ENCODE results near the gene OPN1SW. TPM values are rescaled to one million over a fixed set of nuclear protein-coding genes. Genes with fewer than 3 reads are reported as not detected.

Gene OPN1SW
- total RNA-seq, 1 donor from 2014 or later, result not detected

DNA sequence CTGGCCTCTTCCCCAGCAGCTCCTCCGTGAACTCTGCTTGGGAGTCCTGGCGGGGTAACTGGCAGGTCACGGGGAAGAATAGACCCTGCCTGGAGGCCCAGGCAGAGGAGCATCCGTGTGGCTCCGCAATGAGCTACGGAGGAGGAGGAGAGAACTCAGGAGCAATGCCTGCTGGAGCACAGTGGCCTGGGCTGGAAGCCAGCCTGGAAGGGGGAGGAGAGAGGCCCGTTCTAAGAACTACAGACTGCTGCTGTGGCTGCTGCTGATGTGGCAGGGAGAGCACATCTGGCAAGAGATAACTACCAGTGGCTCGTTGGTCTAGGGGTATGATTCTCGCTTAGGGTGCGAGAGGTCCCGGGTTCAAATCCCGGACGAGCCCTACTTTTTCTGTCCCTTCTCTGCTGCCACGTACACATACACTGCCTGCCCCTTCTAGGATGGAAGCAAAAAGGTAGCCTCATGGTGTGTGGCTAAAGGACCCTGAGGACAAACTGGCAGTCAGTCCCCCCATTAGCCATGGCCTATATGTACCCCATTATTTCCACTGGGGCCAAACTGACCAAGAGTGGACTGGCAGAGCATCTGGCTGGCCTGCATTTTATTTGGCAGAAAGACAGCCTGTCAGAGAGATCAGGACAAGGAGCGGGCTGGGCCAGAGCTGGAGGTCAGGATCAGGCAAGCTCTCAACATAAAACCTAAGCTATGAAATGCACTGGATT lies 7.7 kb upstream of the OPN1SW start:
- peak overlapping the region; percentile 63 for H3K4me3 Mint-ChIP-seq (ENCODE audit: unreplicated experiment)
- H3K9me3 Mint-ChIP-seq (ENCODE audit: unreplicated experiment), result no peaks in the 10 kb centered on the region
- H3K36me3 Mint-ChIP-seq (ENCODE audit: low read depth, unreplicated experiment), result peaks cover 4% of the 10 kb centered on the region
- H3K27ac Mint-ChIP-seq (ENCODE audit: unreplicated experiment), result peak overlapping the region; percentile 61
- TF ChIP-seq, protein P1, sequence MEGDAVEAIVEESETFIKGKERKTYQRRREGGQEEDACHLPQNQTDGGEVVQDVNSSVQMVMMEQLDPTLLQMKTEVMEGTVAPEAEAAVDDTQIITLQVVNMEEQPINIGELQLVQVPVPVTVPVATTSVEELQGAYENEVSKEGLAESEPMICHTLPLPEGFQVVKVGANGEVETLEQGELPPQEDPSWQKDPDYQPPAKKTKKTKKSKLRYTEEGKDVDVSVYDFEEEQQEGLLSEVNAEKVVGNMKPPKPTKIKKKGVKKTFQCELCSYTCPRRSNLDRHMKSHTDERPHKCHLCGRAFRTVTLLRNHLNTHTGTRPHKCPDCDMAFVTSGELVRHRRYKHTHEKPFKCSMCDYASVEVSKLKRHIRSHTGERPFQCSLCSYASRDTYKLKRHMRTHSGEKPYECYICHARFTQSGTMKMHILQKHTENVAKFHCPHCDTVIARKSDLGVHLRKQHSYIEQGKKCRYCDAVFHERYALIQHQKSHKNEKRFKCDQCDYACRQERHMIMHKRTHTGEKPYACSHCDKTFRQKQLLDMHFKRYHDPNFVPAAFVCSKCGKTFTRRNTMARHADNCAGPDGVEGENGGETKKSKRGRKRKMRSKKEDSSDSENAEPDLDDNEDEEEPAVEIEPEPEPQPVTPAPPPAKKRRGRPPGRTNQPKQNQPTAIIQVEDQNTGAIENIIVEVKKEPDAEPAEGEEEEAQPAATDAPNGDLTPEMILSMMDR (IDR thresholded peaks at IDR 0.05; ENCODE audit: unreplicated experiment), result no peak
- H3K27me3 Mint-ChIP-seq (ENCODE audit: unreplicated experiment), result peaks cover 7% of the 10 kb centered on the region
- peak; percentile 74 for DNase-seq (ENCODE audit: low spot score)
- peaks cover 11% of the 10 kb centered on the region for H3K4me1 Mint-ChIP-seq (ENCODE audit: unreplicated experiment)

DNA sequence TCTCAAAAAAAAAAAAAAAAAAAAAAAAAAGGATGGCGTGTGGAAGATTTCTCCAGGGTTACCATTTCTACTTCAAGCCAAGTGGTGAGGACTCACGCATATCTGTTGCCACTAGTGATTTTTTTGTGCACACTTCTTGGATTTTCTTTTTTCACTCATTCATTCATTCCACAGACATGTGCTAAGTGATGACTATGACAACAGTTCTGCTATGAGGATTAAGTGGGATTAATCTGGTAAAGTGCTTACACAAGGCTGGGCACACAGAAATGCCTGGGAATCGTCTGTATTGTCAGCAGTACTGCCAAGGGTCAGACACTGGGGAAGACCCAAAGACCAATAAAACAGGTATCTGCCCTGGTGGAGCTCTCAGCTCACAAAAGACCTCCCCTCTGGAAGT lies 6.3 kb upstream of the OPN1SW start:
- H3K27me3 Mint-ChIP-seq (ENCODE audit: unreplicated experiment), result peaks cover 12% of the 10 kb centered on the region
- no peak overlapping the region for H3K4me3 Mint-ChIP-seq (ENCODE audit: unreplicated experiment)
- no peak for DNase-seq (ENCODE audit: low spot score)
- peaks cover 11% of the 10 kb centered on the region for H3K4me1 Mint-ChIP-seq (ENCODE audit: unreplicated experiment)
- peaks cover 11% of the 10 kb centered on the region for H3K36me3 Mint-ChIP-seq (ENCODE audit: low read depth, unreplicated experiment)
- no peak overlapping the region for H3K27ac Mint-ChIP-seq (ENCODE audit: unreplicated experiment)
- TF ChIP-seq, protein P1 (IDR thresholded peaks at IDR 0.05; ENCODE audit: unreplicated experiment), result no peak
- H3K9me3 Mint-ChIP-seq (ENCODE audit: unreplicated experiment), result peaks cover 5% of the 10 kb centered on the region

DNA sequence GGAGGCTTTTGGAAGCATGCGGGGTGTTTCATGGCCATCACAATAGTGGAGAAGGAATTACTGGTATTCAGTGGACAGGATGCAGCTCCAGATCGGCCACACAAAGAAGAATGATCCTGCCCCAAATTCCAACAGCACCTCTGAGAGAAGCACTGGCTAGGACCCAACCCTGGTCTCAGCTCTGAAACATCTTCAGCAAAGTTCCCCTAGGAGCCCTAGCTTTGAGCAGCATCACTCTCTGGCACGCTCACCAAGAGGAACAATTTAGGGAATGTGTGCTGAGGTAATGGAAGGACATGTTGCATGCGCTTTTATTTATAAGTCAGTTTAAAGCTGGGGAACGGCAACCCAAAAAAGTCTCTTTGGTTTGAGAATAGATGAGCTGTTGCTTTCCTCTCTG lies 5.5 kb upstream of the OPN1SW start:
- H3K4me3 Mint-ChIP-seq (ENCODE audit: unreplicated experiment), result no peak overlapping the region
- peaks cover 14% of the 10 kb centered on the region for H3K36me3 Mint-ChIP-seq (ENCODE audit: low read depth, unreplicated experiment)
- H3K4me1 Mint-ChIP-seq (ENCODE audit: unreplicated experiment), result peaks cover 11% of the 10 kb centered on the region
- no peak overlapping the region for H3K27ac Mint-ChIP-seq (ENCODE audit: unreplicated experiment)
- DNase-seq (ENCODE audit: low spot score), result no peak
- peaks cover 14% of the 10 kb centered on the region for H3K27me3 Mint-ChIP-seq (ENCODE audit: unreplicated experiment)
- TF ChIP-seq, protein P1 (IDR thresholded peaks at IDR 0.05; ENCODE audit: unreplicated experiment), result no peak
- H3K9me3 Mint-ChIP-seq (ENCODE audit: unreplicated experiment), result peaks cover 5% of the 10 kb centered on the region

DNA sequence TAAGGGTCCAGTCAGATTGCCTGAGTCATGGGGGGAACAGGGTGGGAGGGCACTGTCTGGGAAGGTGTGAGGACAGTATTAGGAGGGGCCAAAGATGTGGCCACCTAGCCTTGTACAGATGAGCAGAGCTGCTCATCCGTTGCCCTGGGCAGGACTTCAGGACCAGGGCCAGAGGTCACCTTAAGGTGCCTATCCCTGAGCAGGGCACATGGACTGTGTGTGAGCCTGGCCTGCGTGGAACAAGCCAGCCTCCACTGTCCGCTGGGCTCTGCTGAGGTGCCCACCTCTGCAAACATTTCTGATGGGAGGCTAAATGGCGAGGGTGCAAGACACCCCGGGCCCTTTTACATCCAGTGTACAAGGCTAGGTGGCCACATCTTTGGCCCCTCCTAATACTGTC lies 3.4 kb upstream of the OPN1SW start:
- H3K4me3 Mint-ChIP-seq (ENCODE audit: unreplicated experiment), result no peak overlapping the region

More for the DNA sequence above, 3.4 kb upstream of the OPN1SW start:
- H3K9me3 Mint-ChIP-seq (ENCODE audit: unreplicated experiment), result peaks cover 5% of the 10 kb centered on the region
- peaks cover 19% of the 10 kb centered on the region for H3K27me3 Mint-ChIP-seq (ENCODE audit: unreplicated experiment)
- H3K27ac Mint-ChIP-seq (ENCODE audit: unreplicated experiment), result no peak overlapping the region
- TF ChIP-seq, protein P1 (IDR thresholded peaks at IDR 0.05; ENCODE audit: unreplicated experiment), result no peak
- H3K36me3 Mint-ChIP-seq (ENCODE audit: low read depth, unreplicated experiment), result peaks cover 25% of the 10 kb centered on the region
- DNase-seq (ENCODE audit: low spot score), result no peak
- peaks cover 11% of the 10 kb centered on the region for H3K4me1 Mint-ChIP-seq (ENCODE audit: unreplicated experiment)

Data from endothelial cell (in vitro differentiated cells).